ENCODE measurements around the gene TUBG1.

DNA sequence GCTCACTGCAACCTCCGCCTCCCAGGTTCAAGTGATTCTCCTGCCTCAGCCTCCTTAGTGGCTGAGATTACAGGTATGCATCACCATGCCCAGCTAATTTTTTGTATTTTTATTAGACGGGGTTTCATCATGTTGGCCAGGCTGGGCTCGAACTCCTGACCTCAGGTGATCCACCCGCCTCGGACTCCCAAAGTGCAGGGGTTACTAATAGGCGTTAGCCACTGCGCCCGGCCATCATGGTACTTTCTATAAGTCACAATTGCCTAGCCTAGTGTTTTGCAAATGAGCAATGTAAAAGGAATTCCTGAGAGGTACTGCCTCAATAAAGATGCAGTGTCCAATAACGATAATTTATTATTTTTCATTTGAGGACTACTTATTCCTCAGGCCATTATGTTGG lies 18.1 kb upstream of the TUBG1 start:
- no peak for TF ChIP-seq CTCF (IDR thresholded peaks at IDR 0.05)
- TF ChIP-seq EP300 (IDR thresholded peaks at IDR 0.05), result no peak
- TF ChIP-seq POLR2AphosphoS5 (IDR thresholded peaks at IDR 0.05), result no peak
